Activated T-helper 1 cell treated with Interleukin-2 at 50 U/mL for 16 hours (primary cell): Measurements from ENCODE around the gene TNS4.
A peak's percentile ranks its signal among the peaks of the same experiment; 100 is the strongest.

Source experiments
- DNase-seq: peaks from one replicate; pipeline ENCODE4 v3.0.0-alpha.2; 2020; ENCODE audit warnings: low read depth

The TNS4 gene

DNA sequence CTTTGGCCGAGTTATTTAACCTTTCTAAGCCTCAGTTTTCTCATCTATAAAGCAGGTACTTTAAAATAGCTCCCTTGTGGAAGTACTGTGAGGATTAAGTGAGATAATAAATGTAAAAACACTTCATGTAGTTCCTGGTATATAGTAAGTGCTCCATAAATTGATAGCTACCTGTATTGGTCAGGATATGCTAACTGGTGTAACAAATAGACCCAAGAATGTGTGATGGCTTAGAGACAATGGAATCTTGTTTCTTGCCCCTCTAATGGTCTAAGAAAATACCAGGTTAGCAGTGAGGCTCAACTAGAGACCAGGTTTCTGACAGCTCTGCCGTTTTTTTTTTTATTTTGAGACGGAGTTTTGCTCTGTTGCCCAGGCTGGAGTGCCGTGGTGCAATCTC lies 34.0 kb upstream of the TNS4 start:
- DNase-seq, result no peak

DNA sequence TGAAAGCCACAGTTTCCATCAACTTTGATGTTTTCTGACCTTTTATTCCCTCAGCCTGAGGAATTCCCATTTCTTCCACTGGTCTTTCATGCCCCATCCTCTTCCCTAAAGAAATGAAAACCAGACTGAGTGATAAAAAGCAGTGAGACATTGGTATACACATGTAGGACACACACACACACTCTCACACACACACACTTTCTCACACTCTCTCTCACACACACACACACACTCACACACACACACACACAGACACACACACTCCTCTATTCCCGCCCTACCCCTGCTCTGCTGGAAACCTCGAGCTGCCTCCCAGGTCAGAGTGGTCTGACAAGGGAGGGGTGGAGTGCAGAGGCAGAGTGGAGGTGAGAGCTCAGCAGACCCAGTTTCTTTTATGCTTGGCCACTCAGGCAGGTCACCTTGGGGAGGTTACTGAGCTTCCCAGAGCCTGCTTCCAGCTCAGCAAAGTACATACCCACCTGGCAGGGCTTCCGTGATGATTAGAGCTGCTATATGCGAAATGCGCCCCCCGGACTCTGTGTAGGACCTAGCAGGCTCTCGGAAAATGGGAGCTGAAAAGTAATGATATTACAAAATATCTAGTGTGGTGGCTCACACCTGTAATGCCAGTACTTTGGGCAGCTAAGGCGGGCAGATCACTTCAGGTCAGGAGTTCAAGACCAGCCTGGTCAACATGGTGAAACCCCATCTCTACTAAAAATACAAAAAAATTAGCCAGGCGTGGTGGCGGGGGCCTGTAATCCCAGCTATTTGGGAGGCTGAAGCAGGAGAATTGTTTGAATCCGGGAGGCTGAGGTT lies 33.2 kb upstream of the TNS4 start:
- DNase-seq, result no peak

DNA sequence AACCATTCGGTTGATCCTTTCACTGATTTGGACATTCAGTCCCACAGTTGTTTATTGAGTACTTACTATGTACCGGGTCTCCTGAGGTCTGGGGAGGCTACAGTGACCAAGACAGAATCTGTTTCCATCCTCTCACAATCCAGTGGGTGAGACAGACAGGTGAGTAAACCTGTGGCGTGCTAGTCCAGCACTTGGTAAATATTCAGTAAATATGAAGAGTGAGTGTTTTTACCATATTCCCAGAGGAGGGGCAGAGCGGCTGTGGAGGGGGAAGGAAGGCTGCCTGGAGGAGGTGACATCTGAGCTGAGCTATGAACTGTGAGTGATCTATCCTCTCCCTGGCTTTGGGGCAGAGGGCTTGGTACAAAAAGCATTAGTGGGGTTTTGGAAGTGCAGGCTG lies 32.5 kb upstream of the TNS4 start:
- DNase-seq, result no peak

DNA sequence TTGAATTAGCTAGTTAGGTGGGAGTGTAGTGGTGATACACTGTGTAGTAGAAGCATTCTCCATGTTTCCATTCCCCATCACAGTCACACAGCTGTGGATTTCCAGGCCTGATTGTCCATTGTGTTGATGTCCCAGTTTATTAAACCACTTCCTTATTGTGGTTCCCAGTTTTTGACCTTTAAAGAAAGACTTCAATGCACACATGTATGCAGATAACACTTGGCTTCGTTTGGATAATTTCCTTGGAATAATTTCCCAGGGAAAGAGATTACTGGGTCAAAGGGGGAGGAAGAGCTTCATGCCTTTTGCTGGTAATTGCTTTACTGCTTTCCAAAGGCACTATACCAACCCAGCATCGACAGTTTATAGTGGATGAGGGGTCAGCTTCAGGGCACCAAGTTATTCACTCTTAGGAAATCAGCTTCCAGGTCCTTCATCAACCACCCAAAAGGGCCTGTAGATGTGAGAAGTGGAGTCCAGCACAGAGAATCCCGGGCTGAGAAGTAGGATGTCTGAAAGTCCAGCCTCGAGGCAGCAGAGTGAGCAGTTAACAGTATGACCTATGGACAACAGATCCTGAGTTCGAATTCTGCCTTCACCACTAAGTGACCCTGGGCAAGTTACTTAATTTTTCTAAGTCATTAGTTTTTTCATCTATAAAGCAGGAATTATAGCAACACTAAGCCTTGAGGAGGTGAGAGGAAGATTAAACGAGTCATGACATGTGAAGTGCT lies 31.3 kb upstream of the TNS4 start:
- no peak for DNase-seq

DNA sequence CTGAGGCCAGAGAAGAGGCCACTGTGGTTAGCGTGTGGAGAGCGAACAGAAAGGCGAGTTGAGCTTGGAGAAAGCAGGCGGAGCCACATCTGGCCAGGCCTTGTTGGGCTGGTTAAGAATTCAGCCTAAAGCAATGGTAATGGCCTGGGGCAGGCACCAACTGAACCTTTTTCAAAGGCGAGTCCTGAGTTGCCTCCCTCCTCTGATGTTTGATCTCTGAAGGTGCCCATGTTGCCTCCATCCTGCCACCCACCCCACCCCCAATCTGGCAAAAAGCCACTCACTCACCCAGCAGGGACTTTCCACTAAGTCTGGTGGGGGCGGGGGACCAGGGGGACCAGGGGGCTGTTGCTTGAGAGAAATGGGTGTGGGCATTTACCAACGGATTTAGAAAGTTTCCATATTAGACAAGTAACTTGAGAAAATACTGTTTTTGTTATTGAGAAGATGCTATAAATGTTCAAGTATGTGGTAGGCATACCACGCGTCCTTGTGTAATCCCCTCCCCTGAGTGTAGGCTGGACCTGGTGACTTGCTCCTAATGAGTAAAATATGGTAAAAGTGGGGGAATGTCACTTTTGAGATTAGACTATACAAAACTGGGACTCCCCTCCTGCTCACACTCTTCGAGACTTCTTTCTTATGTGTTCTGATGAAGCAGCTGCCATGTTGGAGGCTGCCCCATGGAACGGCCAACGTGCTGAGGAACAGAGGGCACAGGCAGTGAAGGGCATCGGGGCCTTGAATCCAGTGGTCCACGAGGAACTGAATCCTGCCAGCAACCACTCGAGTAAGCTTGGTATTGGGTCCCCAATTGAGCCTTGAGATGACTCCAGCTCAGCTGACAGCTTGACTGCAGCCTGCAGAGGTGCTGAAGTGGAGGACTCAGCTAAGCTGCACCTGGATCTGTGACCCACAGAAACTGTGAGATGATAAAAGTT lies 29.9 kb upstream of the TNS4 start:
- DNase-seq, result no peak

DNA sequence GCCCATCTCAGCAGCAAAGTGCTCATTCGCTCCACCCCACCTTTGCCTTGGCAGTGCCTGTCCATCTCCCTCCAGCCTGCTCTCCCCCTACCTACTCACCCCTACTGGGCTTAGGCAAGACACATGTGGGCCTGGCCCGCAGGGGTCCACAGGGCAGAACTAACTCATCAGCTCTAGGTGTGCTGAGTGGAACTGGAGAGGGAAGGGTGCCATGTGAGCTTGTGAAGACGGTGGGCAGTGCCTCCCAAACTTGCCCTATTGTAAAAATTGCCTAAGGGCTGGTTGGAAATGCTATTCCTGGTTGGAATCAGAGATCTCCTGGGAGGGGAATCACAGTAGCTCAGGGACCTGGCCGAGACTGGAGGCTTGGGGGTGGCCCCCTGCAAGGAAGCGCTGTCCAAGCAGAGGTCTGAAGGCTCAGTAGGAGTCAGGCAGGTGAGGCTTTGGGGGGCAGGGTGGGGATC lies 29.1 kb upstream of the TNS4 start:
- DNase-seq, result no peak

DNA sequence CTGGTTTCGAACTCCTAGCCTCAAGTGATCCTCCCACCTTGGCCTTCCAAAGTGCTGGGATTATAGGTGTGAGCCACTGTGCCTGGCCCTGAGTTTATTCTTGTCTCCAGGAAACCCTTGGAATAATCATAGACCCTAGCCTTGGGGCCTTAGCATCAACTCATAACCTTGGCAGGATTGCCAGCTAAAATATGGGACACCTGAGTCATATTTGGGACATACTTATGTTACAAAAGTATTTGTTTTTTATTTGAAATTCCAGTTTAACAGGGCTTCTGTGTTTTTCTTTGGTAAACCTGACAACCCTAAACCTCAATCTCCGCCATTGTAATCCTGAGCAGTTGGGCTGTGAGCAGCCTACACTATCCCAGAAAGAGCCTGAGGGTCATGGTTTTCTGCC lies 28.6 kb upstream of the TNS4 start:
- DNase-seq, result no peak

DNA sequence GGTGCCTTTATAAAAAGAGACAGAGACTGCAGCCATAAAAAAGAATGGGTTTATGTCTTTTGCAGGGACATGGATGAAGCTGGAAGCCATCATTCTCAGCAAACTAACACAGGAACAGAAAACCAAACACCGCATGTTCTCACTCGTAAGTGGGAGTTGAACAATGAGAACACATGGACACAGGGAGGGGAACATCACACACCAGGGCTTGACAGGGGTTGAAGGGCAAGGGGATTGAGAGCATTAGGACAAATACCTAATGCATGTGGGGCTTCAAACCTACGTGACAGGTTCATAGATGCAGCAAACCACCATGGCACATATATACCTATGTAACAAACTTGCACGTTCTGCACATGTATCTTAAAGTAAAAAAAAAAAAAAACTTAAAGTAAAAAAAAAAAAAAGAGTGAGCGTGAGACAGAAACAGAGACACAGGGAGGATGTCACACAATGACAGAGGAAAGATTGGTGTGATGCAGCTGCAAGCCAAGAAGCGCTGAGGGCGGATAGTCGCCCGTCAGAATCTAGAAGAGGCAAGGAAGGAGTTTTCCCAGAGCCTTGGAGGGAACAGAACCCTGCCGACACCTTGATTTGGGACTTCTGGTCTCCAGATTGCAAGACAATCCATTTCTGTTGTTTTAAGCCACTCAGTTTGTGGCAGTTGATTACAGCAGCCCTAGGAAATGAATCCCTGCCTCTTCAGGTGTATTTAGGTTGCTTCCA lies 27.4 kb upstream of the TNS4 start:
- DNase-seq, result no peak

DNA sequence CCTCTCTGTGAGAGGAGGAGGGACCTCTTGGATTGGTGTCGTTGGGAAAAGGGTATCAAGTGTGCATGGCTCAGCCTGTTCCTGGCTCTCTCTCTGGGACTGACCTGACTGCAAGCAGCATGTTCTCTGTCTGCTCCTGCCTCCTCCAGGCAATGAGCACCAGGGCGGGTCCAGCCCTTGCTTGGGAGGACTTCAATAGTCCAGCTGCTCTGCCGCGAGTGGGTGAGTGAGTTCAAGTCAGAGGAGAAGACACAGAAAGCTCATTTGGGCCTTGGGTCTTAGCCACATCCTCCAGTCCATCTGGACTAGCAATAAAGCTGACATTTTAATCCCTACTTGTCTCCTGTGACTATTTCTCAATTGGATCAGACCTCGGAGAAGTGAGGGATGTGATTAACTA lies 25.2 kb upstream of the TNS4 start:
- DNase-seq, result no peak

DNA sequence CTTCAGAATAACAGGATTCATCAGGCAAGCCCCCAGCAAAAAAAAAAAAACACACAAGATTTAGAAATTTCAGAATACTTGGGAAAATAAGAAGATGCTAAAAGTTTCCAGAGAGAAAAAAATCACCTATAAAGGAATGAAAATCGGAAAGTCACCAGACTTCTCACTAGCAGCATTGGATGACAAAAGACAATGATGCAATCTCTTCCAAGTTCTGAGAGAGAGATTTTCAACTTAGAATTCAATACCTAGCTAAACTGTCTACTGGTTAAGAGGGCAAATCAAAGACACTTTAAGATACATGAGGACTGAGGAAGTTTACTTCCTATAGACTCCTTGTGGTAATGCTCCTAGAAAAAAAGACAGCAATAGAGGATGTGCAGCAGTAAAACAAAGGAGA lies 23.9 kb upstream of the TNS4 start:
- no peak for DNase-seq

DNA sequence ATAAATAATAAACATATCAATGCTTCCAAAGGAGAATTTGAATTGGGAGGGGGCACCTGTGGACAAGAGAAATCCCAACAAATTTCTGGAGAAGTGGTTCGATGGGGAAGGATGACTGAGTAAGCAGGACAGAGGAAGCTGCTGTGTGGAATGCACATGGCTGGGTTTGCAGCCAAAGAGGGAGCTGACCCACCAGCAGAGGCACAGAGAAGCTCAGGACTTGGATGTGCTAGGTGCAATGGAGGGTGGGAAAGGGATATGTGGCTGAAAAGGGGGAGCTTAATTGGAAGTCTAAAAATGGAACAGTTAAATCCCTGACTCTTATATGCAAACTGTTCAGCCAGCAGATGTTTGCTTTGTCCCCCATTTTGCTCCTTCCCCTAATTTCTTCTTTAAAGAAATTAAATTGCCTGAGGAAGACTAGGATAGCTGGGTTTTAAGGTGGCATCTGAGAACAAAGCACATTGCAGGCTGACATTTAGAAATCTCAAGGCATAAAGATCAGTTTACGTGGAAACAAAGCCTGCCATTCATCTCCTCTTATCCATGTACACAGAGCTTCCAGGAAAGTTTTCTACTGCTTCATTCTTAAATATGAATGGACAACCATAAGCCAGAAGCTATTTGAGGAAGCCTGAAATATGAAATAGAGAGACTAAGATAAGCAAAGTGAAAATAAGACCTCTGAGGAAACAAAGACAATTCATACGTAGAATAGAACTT lies 23.0 kb upstream of the TNS4 start:
- no peak for DNase-seq

DNA sequence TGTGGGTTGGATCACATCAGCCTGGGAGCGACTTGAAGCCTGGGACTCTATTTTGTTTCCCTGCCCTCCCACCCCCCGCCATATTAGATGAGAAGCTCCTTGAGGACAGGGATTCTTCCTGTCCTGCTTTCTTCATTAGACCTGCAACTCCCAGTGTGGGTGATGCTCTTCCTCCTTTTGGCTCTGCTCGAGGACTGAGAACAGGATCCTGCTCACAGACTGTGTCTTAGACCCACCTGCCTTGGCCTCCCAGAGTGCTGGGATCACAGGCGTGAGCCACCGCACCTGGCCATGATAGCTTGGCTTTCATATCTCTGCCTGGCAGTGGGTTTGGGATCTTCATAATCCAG lies 21.5 kb upstream of the TNS4 start:
- no peak for DNase-seq

DNA sequence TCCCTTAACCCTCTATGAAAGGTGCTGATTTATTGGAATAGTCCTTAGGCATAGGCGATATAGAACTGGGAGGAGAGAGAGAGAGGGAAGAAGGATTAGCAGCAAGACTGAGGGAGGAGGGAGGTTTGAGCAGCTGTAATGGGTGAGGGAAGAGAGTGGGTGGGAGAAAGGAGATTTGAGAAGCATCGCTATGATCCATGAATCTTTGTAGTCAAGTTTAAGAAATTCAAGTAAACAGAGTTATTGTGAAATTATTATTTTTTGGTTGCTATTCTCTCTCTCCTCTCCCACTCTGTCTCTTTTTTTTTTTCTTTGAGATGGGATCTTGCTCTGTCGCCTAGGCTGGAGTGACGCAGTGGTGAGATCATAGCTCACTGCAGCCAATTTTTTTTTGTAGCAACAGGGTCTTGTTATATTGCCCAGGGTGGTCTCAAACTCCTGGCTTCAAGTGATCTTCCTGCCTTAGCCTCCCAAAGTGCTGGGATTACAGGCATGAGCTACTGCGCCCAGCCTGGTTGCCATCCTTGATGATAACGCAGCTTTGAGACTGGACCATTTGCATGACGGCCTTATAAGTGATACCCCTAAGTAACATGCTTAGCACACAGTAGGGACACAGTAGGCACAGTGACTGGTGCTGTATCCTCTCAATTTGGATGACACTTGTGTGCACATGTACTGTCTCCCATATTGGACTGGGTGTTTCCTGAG lies 21.0 kb upstream of the TNS4 start:
- DNase-seq, result no peak

DNA sequence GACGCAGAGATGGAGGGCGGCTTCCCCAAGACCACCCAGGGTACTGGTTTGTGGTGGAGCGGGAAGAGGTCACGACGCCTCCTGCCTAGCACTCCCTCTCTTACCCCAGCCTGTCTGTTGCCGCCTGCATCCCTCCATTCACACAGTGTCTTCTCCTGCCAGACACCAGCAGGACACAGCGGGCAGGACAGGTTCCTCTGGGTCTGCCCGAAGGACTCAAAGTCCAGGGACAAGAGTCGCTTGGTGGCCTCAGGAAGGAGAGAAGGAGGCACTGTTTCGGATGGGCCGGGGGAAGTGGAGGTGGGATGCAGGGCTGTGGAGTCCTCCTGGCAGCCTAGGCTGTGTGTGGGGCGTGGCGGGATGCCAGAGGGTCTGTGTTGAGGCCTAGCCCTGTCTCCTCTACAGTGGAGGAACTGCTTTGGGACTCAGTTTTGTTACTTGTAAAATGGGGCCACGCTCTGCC lies 19.6 kb upstream of the TNS4 start:
- DNase-seq, result no peak

DNA sequence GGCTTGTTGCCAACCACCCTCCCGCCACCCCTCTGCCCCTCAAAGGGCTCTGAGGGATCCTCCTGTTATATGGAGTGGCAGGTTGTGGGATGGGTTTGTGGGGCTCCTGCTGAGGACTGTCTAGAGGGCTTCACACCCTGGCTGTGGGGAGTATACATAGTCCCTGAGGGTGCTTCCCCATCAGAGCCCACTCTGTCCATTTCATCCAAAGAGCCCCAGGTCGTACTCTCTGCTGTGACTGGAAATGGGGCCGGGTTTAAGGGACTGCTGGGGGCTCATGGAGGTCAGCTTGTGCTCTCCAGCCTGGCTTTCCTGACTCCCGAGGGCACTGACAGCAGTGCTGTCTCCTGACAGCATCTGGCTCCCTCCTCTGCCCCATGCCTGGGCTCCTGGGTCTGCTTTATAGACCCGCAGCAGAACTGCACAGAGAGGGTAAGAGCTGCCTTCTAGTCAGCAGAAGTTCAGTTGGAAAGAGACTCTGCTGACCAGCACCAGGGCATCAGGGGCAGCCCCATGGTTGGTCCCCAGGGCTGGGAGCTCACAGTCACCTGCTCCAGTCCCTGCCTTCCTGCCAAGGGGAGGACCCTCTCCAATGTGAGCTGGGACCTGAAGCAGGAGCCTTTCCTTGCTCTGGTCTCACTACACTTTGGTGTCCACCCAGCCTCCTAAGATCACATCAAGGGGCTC lies 17.8 kb upstream of the TNS4 start:
- no peak for DNase-seq

DNA sequence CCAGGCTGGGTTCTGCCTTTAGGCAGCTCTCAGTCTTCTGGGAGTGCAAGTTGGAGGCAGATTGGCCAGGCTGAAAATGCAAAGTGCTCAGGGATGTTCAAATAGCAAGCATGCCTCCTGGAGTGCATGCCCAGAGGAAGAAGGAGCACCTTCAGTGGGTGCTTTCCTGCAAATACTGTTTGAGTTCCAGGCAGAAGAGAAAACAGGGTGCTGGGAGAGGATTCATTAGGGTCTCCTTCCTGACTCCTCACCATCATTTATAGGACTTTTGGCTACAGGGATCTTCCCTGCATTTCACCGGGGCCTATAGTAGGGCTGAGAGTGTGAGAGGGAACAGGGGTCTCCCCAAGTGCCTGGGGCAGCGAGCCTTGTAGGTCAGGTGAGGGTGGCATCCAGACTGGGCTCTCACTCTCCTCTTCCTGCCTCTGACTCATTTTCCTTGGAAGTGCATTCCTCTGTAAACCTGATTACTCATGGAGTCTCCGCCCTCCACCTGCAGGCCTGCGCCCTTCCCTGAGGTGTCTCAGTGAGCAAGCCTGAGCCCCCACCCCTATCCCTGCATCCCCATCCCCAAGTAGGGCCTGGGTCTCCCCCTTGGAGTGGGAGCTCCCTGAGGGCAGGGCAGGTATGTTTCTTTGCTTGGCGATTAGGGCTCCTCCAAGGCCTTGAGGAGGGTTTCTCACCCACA lies 17.1 kb upstream of the TNS4 start:
- no peak for DNase-seq

DNA sequence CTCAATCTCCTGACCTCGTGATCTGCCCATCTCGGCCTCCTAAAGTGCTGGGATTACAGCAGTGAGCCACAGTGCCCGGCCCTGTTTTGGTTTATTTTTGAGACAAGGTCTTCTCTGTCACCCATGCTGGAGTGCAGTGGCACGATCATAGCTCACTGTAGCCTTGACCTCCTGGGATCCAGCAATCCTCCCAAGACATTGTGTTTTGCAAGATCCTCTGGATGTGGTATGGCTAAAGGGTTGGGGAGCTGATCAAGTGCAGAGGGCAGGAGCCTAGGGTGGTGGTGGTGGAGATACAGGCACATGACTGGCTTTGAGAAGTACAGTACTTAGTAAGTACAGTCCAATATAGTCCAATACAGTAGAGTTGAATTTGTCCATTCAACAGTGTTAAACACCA lies 16.6 kb upstream of the TNS4 start:
- no peak for DNase-seq

DNA sequence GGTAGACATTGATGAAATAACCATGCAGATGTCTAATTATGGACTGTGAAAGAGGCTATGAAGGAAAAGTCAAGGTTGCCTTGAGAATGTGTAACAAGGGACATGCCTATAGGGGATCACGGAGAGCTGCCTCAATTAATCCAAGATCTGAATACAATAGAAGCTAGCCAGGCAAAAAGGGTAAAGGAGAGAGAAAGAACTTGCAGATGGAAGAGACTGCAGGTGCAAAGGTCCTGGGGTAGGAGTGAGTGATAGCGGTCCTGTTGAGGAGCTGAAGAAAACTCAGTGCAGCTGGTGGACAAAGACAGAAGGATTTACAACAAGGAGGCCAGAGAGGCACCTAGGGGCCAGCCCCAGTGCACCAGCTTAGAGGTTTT lies 15.9 kb upstream of the TNS4 start:
- no peak for DNase-seq

DNA sequence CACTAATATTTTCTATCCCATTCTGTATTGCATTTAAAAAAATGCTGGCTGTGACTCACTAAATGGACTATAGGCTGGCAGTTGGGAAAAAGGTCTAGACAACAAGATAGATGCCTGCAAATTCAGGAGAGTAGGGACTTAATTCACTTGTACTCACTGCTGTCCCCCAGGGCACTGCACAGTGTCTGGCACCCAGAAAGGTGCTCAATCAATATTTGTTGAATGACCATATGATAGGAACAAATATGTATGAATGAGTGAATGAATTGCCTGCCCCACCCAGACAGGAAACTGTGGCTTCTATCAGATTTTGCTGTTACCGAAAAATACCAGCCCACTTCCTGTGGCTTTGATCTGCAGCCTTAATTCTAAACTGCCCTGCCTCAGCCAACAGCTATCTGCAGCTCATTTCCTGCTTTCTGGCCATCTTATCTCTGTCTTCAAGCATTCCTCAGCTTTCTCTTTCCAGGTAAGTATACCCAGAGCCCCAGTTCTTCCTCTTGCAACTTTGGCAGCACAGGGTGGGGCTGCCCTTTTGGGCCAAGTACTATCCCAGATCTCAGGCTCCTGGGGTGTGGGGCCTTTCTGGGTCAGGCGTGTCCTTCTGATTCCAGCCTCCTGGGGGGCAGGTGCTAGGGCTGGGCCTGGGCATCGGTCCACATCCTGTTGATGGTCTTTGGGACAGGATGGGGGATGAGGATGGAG lies 15.3 kb upstream of the TNS4 start:
- peak; percentile 53 for DNase-seq
